GM12892 (cell line): Measurements from ENCODE around the gene ANXA11.

Experiments
- POLR2A ChIP-seq: IDR thresholded peaks from 2 replicates; pipeline ENCODE4 v1.6.1; 2011; ENCODE audit warnings: low read depth, low read length, control low read depth
- POLR2AphosphoS5 ChIP-seq: IDR thresholded peaks from 2 replicates; pipeline ENCODE4 v1.6.1; 2011; ENCODE audit warnings: low read depth, low read length, control low read depth
- TAF1 ChIP-seq: IDR thresholded peaks from 2 replicates; pipeline ENCODE4 v1.6.1; 2011; ENCODE audit warnings: low read depth, mild to moderate bottlenecking, control low read depth, low read length, borderline replicate concordance

- TF ChIP-seq POLR2A (no peak), POLR2AphosphoS5 (no peak), TAF1 (no peak)
These were observed 96.6 kb downstream of the ANXA11 start for GRCh38 chr10:80108576-80109239.
